ENCODE measurements around the gene TNFAIP8. TPM values are rescaled to one million over a fixed set of nuclear protein-coding genes. Genes with fewer than 3 reads are reported as not detected.

Gene TNFAIP8
- total and polyA plus RNA-seq, 2 experiments from 2014 or later = 10.3 to 14.8 TPM

DNA sequence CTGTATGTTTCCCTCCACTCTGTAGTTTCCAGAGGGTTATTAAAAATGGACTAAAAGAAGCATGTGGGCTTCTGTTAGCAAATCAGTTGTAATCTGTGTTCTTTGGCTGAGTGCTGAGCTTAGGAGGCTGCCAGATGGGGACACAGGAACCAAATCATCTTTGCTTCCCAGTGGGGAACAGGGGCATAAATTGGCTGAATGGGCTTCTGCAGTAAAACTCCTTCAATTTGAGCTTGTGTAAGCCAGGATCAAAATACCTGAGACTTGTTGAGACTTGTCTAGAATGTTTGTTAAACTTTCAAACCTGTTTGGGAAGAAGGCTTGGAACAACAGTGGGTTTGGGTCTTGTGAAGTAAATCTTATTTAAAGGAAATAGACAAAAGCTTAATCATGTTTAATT lies 32.2 kb upstream of the TNFAIP8 start:
- Histone ChIP-seq H3K79me2 (ENCODE audit: insufficient read depth) (no peaks in the 10 kb centered on the region), H3K36me3 (ENCODE audit: low read depth) (no peaks in the 10 kb centered on the region), H3K27ac (peak overlapping the region; percentile 79), H3K27me3 (replicated peaks; ENCODE audit: insufficient read depth) (no peaks in the 10 kb centered on the region), H3K4me1 (ENCODE audit: insufficient read depth) (peaks cover 40% of the 10 kb centered on the region), H3F3A (ENCODE audit: insufficient read depth) (peaks cover 19% of the 10 kb centered on the region), H4K20me1 (ENCODE audit: insufficient read depth) (no peaks in the 10 kb centered on the region), H3K9me2 (ENCODE audit: insufficient read depth) (no peaks in the 10 kb centered on the region), H3K9ac (peak overlapping the region; percentile 62), H3K9me3 (ENCODE audit: low read depth) (no peaks in the 10 kb centered on the region), H2AFZ (peak overlapping the region; percentile 60), H3K4me3 (no peak overlapping the region), H3K4me2 (ENCODE audit: unreplicated experiment) (no peak overlapping the region)
- peak; percentile 44 for DNase-seq
- in situ Hi-C loops (cut with MboI) = no loop called here
- TF ChIP-seq EZH2phosphoT487 (IDR thresholded peaks at IDR 0.05; ENCODE audit: insufficient read depth, low read depth) (no peak), EZH2 (IDR thresholded peaks at IDR 0.05; ENCODE audit: insufficient read depth, poor library complexity, severe bottlenecking) (no peak)

DNA sequence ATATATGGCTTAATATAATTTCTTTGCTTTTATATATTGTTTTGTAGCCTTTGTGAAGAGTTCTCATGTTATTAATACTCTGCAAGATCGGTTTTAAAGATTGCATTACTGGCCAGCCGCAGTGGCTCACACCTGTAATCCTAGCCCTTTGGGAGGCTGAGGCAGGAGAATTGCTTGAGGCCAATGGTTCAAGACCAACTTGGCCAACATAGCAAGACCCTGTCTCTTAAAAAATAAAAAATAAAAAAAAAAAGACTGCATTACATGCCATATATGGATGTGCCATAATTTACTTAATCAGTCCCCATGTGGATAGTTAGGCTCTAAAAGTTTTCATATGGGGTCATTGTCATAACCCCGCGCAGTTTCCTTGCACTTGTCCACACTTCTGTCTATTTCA lies 31.0 kb upstream of the TNFAIP8 start:
- Histone ChIP-seq H3K9ac (peak overlapping the region; percentile 62), H2AFZ (peak overlapping the region; percentile 60)
- in situ Hi-C loops (cut with MboI) = no loop called here

DNA sequence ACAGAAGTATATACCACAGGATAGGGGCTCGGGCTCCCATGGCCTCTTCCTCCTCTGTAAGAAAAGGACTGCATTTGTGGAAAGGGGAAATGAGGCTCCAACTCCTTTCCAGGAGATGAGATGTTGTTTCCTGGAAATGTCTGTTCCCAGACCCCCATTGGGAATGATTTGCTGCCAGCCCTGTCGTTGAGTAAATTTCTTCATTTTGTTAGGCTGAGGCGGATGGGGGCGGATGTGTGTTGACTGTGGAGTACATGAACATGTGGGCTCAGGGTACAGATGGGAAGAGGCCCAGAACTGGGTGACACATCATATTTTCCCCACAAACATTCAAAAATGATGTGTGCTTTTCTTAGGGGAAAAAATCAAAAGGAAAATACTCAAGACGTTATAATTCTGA lies 28.8 kb upstream of the TNFAIP8 start:
- no peak overlapping the region for H3K27ac ChIP-seq
- no peak for TF ChIP-seq EZH2phosphoT487 (IDR thresholded peaks at IDR 0.05; ENCODE audit: insufficient read depth, low read depth)
- DNase-seq = peak; percentile 60
- H3K9me3 ChIP-seq (ENCODE audit: low read depth) = no peaks in the 10 kb centered on the region
- peak overlapping the region; percentile 4 for H3K4me2 ChIP-seq (ENCODE audit: unreplicated experiment)
- H3K9ac ChIP-seq = no peak overlapping the region
- no peaks in the 10 kb centered on the region for H3K79me2 ChIP-seq (ENCODE audit: insufficient read depth)
- no peak overlapping the region for H3K4me3 ChIP-seq
- H3K4me1 ChIP-seq (ENCODE audit: insufficient read depth) = peaks cover 44% of the 10 kb centered on the region
- peak overlapping the region; percentile 6; the same call in 1 of the 2 replicates for H2AFZ ChIP-seq
- in situ Hi-C loops (cut with MboI) = no loop called here
- no peaks in the 10 kb centered on the region for H3K9me2 ChIP-seq (ENCODE audit: insufficient read depth)
- no peaks in the 10 kb centered on the region for H4K20me1 ChIP-seq (ENCODE audit: insufficient read depth)
- 48 to 50% methylated on average over 5 of the region's 5 CpGs for WGBS, 2 experiments (ENCODE audit: low coverage in 1 of 2, low lambda C conversion rate in 2 of 2, missing lambda C conversion rate in 2 of 2)
- H3K36me3 ChIP-seq (ENCODE audit: low read depth) = no peaks in the 10 kb centered on the region
- H3F3A ChIP-seq (ENCODE audit: insufficient read depth) = peaks cover 25% of the 10 kb centered on the region
- H3K27me3 ChIP-seq (replicated peaks; ENCODE audit: insufficient read depth) = no peaks in the 10 kb centered on the region

More for the DNA sequence above, 31.0 kb upstream of the TNFAIP8 start:
- Histone ChIP-seq H3K9me2 (ENCODE audit: insufficient read depth) (no peaks in the 10 kb centered on the region), H3K4me1 (ENCODE audit: insufficient read depth) (peaks cover 44% of the 10 kb centered on the region), H3K36me3 (ENCODE audit: low read depth) (no peaks in the 10 kb centered on the region), H3F3A (ENCODE audit: insufficient read depth) (peaks cover 25% of the 10 kb centered on the region), H3K27me3 (replicated peaks; ENCODE audit: insufficient read depth) (no peaks in the 10 kb centered on the region), H4K20me1 (ENCODE audit: insufficient read depth) (no peaks in the 10 kb centered on the region), H3K79me2 (ENCODE audit: insufficient read depth) (no peaks in the 10 kb centered on the region), H3K9me3 (ENCODE audit: low read depth) (no peaks in the 10 kb centered on the region), H3K4me3 (peak overlapping the region; percentile 36), H3K4me2 (ENCODE audit: unreplicated experiment) (peak overlapping the region; percentile 56), H3K27ac (peak overlapping the region; percentile 79)
- DNase-seq = no peak
- 99 to 100% methylated on average over 4 of the region's 4 CpGs for WGBS, 2 experiments (ENCODE audit: low coverage in 1 of 2, low lambda C conversion rate in 2 of 2, missing lambda C conversion rate in 2 of 2)
- TF ChIP-seq EZH2 (IDR thresholded peaks at IDR 0.05; ENCODE audit: insufficient read depth, poor library complexity, severe bottlenecking) (no peak), EZH2phosphoT487 (IDR thresholded peaks at IDR 0.05; ENCODE audit: insufficient read depth, low read depth) (no peak)

DNA sequence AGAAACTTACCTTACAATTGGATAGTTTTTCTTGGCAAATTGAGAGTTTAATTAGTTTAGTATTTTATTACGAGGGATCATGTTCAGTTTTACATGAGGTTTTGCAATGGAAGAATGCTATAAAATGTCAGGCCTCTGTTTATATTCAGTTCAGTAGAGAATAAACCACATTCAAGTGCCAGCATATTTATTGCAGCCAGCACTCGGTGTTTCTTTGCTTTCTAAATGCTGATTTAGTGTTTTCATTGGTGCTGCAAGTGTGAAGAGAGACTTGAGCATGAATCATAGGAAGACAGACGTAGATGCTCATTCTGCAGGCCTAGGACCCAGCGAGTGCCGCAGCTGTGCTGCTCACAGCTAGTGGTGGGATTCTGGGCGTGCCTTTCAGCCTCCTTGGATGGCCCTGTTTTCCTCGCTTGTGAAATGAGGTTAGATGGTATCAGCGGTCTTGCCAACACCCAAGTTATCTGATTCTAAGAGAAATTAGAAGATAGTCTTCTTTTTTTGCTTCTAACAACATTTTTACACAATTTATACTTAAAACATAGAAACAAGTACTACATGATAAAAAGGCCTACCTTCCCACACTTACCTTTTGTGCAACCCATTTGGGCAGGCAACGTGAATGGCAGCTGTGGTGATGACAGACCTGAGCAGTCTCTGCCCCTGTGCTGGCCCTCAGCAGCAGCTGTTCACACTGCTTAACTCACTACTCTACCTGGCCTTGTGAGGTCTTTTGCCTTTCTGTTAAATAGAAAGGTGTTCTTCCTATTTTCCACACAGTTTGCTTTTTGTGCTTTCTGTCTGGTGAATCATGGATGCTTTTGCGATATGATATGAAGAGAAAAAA lies 26.8 kb upstream of the TNFAIP8 start:
- Histone ChIP-seq H4K20me1 (ENCODE audit: insufficient read depth) (no peaks in the 10 kb centered on the region), H3K27me3 (replicated peaks; ENCODE audit: insufficient read depth) (no peaks in the 10 kb centered on the region), H3K4me1 (ENCODE audit: insufficient read depth) (peaks cover 32% of the 10 kb centered on the region), H3K27ac (peak overlapping the region; percentile 17; the same call in 1 of the 2 replicates), H2AFZ (peak overlapping the region; percentile 6; the same call in 1 of the 2 replicates), H3K79me2 (ENCODE audit: insufficient read depth) (no peaks in the 10 kb centered on the region), H3K9me2 (ENCODE audit: insufficient read depth) (no peaks in the 10 kb centered on the region), H3K9ac (no peak overlapping the region), H3K36me3 (ENCODE audit: low read depth) (no peaks in the 10 kb centered on the region), H3K4me3 (no peak overlapping the region), H3F3A (ENCODE audit: insufficient read depth) (peaks cover 22% of the 10 kb centered on the region), H3K4me2 (ENCODE audit: unreplicated experiment) (peak overlapping the region; percentile 42), H3K9me3 (ENCODE audit: low read depth) (no peaks in the 10 kb centered on the region)
- in situ Hi-C loops (cut with MboI) = no loop called here
- DNase-seq = peak; percentile 61
- 46 to 53% methylated on average over 10 of the region's 10 CpGs for WGBS, 2 experiments (ENCODE audit: low coverage in 1 of 2, low lambda C conversion rate in 2 of 2, missing lambda C conversion rate in 2 of 2)
- TF ChIP-seq EZH2phosphoT487 (IDR thresholded peaks at IDR 0.05; ENCODE audit: insufficient read depth, low read depth) = no peak
- TF ChIP-seq EZH2 (IDR thresholded peaks at IDR 0.05; ENCODE audit: insufficient read depth, poor library complexity, severe bottlenecking) = no peak
